Spleen (tissue), 11 donors: ENCODE data around the gene SLC25A41. TPM values are rescaled to one million over a fixed set of nuclear protein-coding genes. Genes with fewer than 3 reads are reported as not detected.

Source experiments
- DNase-seq: peaks from one replicate; pipeline ENCODE4 v3.0.0-alpha.2; 2020
- H3K27ac ChIP-seq, 8 donors: fragments of 200-600 bp; sonication (generic) in 7 of 8; 1 replicate in 4 of 8; 2 replicates in 4 of 8; pipeline versions ENCODE4 v1.5.0 to v1.8.0; 2016 to 2021; ENCODE audit warnings: inconsistent platforms in 4 of 8, mild to moderate bottlenecking in 4 of 8, moderate library complexity in 1 of 8
- H3K27me3 ChIP-seq, 7 donors: fragments of 200-600 bp; sonication (generic) in 6 of 7; replicated peaks in 1 of 7; 1 replicate in 4 of 7; 2 replicates in 3 of 7; pipeline versions ENCODE4 v1.5.0 to v1.8.0; 2016 to 2021; ENCODE audit warnings: inconsistent platforms in 3 of 7, mild to moderate bottlenecking in 1 of 7
- H3K36me3 ChIP-seq, 6 donors: fragments of 200-600 bp; sonication (generic) in 5 of 6; 1 replicate in 4 of 6; 2 replicates in 2 of 6; pipeline versions ENCODE4 v1.5.0 to v1.8.0; 2016 to 2021; ENCODE audit warnings: inconsistent platforms in 2 of 6
- H3K4me1 ChIP-seq, 6 donors: fragments of 200-600 bp; sonication (generic) in 5 of 6; 1 replicate in 3 of 6; 2 replicates in 3 of 6; pipeline versions ENCODE4 v1.5.0 to v1.8.0; 2016 to 2021; ENCODE audit warnings: inconsistent platforms in 3 of 6
- H3K4me3 ChIP-seq, 8 donors: fragments of 200-600 bp; sonication (generic) in 7 of 8; 1 replicate in 4 of 8; 2 replicates in 4 of 8; pipeline versions ENCODE4 v1.5.0 to v1.8.0; 2016 to 2021; ENCODE audit warnings: inconsistent platforms in 4 of 8, mild to moderate bottlenecking in 4 of 8, moderate library complexity in 2 of 8
- H3K9me3 ChIP-seq, 8 donors: fragments of 200-600 bp; sonication (generic) in 7 of 8; 1 replicate in 4 of 8; 2 replicates in 4 of 8; pipeline versions ENCODE4 v1.5.0 to v1.8.0; 2016 to 2021; ENCODE audit warnings: inconsistent platforms in 4 of 8
- POLR2A ChIP-seq, 3 donors: fragments of 450-650 bp; IDR thresholded peaks; one replicate each; pipeline ENCODE4 v1.5.1; 2017; ENCODE audit warnings: antibody characterized with exemption in 3 of 3, mild to moderate bottlenecking in 1 of 3
- POLR2AphosphoS5 ChIP-seq, 3 donors: sonication (generic); formaldehyde crosslinking; IDR thresholded peaks; one replicate each; pipeline ENCODE4 v1.5.1; 2017; ENCODE audit warnings: antibody characterized with exemption in 3 of 3
- WGBS, 5 donors: extraction: QIAGEN DNeasy Blood & Tissue Kit in 3 of 5; methylation state at CpG; one replicate each; pipeline versions ENCODE4 v1.1.5 to v1.1.7; 2013 to 2018; 5-methylcytosine and 5-hydroxymethylcytosine counted together
- intact Hi-C: fragments of 100-400 bp; cut with DNase I; formaldehyde crosslinking; loops from one replicate; pipeline ENCODE4 v1.15.0; 2023; ENCODE audit warnings: low total_unique reads
- polyA plus RNA-seq, 3 donors: library from polyadenylated mRNA; stranded (reverse); fragments of 200-250 nt; gene quantifications; one replicate each; pipeline ENCODE4 v1.2.1, GENCODE V29; 2013
- total RNA-seq, 7 donors: library from RNA; depleted of rRNA in 3 of 7; stranded (reverse); fragments of >200 nt in 3 of 7; fragmentation: NEBNext Ultra II Directional in 4 of 7; extraction: Animal tissue kit (Norgen Biotek cat#: 25700) in 4 of 7; gene quantifications; one replicate each; pipeline versions ENCODE4 v1.1.0 to v1.2.1, GENCODE V29; 2016 to 2021
- TF ChIP-seq, protein P1 (sequence below), 11 experiments: fragments of 200-600 bp in 7 of 11; fragments of 450-650 bp in 4 of 11; sonication (generic) in 4 of 11; IDR thresholded peaks in 8 of 11; conservative IDR thresholded peaks in 3 of 11; 1 replicate in 7 of 11; 2 replicates in 4 of 11; pipeline versions ENCODE4 v1.4.0 to v1.8.0; 2016 to 2021; ENCODE audit warnings: antibody characterized with exemption in 11 of 11, inconsistent platforms in 4 of 11, mild to moderate bottlenecking in 1 of 11
- donor health status: healthy with polysubstance abuse.
- donor health status: DM: no; HTN: no; CAD: no; lungs with moderate emphysema.
- donor health status: DM: no; HTN: no; CAD: no.
- donor health status: Bipolar disorder and iron deficiency.
- donor health status: healthy.
- donor health status: DM: no; HTN: no; CAD: no.
- donor health status: DM: yes; HTN: yes; CAD: no.

The SLC25A41 gene
- total and polyA plus RNA-seq, 10 donors: 0.18 to 0.77 (median 0.46) TPM; not detected in 6

DNA sequence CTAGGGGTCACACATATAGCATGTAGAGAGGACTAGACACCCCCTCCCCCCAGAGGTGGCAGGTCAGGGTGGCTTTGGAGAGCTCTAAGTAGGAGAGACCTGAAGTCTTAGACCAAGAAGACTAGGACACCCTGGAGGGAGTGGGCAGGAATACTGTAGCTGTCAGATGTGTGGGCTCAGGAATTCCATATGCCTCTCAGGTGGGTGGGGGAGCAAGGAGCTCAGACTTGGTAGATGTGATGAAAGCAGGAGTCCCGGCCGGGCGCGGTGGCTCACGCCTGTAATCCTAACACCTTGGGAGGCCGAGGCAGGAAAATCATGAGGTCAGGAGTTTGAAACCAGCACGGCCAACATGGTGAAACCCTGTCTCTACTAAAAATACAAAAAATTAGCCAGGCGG is 32.1 kb upstream of the SLC25A41 start:
- Histone ChIP-seq H3K27ac (no peak overlapping the region), H3K4me1 (peaks cover 0 to 30% (median 11%) of the 10 kb centered on the region in 6 donors), H3K9me3 (no peaks in the 10 kb centered on the region), H3K4me3 (no peak overlapping the region), H3K27me3 (peaks cover 0 to 28% (median 12%) of the 10 kb centered on the region in 7 donors), H3K36me3 (peaks cover 0 to 39% (median 10%) of the 10 kb centered on the region in 6 donors)
- intact Hi-C loops: no loop called here
- no peak for DNase-seq
- no peak for TF ChIP-seq POLR2A (IDR thresholded peaks at IDR 0.05)
- TF ChIP-seq, protein P1, sequence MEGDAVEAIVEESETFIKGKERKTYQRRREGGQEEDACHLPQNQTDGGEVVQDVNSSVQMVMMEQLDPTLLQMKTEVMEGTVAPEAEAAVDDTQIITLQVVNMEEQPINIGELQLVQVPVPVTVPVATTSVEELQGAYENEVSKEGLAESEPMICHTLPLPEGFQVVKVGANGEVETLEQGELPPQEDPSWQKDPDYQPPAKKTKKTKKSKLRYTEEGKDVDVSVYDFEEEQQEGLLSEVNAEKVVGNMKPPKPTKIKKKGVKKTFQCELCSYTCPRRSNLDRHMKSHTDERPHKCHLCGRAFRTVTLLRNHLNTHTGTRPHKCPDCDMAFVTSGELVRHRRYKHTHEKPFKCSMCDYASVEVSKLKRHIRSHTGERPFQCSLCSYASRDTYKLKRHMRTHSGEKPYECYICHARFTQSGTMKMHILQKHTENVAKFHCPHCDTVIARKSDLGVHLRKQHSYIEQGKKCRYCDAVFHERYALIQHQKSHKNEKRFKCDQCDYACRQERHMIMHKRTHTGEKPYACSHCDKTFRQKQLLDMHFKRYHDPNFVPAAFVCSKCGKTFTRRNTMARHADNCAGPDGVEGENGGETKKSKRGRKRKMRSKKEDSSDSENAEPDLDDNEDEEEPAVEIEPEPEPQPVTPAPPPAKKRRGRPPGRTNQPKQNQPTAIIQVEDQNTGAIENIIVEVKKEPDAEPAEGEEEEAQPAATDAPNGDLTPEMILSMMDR (IDR thresholded peaks at IDR 0.05 in 8 of 11, conservative IDR thresholded peaks at IDR 0.05 in 3 of 11): no peak
- no peak for TF ChIP-seq POLR2AphosphoS5 (IDR thresholded peaks at IDR 0.05)
- WGBS, 5 donors: 92 to 95% (median 93%) methylated on average over 8 of the region's 8 CpGs

DNA sequence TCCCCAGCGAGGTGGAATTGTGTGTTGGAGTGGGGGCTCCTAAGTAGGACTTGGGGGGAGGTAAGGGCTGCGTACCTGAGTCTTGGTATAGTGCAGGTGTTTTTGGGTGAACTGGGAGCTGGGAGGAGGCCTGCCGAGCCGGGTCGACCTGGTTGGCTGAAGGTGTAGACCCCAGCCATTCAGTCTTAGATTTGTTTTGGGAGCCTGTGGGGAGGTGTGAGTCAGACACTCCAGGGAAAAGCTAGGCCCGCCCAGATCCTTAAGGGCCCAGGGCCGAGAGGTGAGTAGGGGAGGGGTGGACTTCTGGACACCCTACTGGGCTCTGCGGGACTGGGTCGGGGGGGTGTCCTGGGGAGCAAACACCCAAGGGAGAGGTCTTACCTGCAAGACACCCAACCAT is 31.4 kb upstream of the SLC25A41 start:
- no peak for DNase-seq
- intact Hi-C loops: no loop called here
- H3K27ac ChIP-seq: no peak overlapping the region
- peaks cover 0 to 28% (median 12%) of the 10 kb centered on the region in 7 donors for H3K27me3 ChIP-seq
- H3K4me1 ChIP-seq: peaks cover 0 to 37% (median 15%) of the 10 kb centered on the region in 6 donors
- H3K4me3 ChIP-seq: no peak overlapping the region
- H3K36me3 ChIP-seq: peaks cover 0 to 32% (median 3%) of the 10 kb centered on the region in 6 donors
- TF ChIP-seq POLR2A (IDR thresholded peaks at IDR 0.05) (no peak), POLR2AphosphoS5 (IDR thresholded peaks at IDR 0.05) (no peak)
- TF ChIP-seq, protein P1 (IDR thresholded peaks at IDR 0.05 in 8 of 11, conservative IDR thresholded peaks at IDR 0.05 in 3 of 11): no peak
- 65 to 77% (median 69%) methylated on average over 9 of the region's 9 CpGs for WGBS, 5 donors
- H3K9me3 ChIP-seq: no peaks in the 10 kb centered on the region

DNA sequence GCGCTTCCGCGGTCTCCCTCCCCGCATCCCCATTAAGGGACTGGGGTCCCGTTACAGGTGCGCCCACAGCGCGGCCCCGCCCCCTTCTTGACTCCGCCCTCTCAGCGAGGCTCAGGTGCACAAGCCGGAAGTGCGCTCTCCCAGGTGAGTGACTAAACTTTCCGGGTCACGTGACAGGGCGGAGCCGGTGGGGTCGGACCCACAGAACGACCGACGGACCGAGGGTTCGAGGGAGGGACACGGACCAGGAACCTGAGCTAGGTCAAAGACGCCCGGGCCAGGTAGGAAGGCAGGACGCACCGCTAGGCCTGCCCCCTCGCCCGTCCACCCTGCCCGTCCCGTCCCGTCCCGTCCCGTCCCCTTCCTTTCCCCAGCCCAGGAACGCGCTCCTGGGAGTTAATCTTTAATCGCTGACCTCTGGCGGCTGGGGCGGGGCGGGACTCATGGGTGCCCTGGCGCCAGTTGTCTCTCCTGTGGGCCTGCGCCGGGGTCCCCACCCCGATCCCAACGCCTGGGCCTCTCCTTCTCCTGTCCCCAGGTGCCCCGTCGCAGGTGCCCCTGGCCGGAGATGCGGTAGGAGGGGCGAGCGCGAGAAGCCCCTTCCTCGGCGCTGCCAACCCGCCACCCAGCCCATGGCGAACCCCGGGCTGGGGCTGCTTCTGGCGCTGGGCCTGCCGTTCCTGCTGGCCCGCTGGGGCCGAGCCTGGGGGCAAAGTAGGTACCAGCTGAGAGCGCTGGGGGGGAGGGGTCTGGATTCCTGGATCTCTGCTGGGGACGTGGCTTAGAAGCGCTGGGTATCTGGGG is 30.7 kb upstream of the SLC25A41 start, which contains the start of gene CRB3:
TSS of gene CRB3 (plus strand) at position 202 of the 804 bp plus-strand sequence. CDS start at position 633, 431 bp downstream.
- peak; percentile 83 for DNase-seq
- intact Hi-C loops: no loop called here
- Histone ChIP-seq H3K4me3 (peak within 1 kb of the TSS in 7 of 8 donors; percentile 8 to 60 (median 18)), H3K9me3 (no peaks in the 10 kb centered on the region), H3K4me1 (peaks cover 0 to 44% (median 20%) of the 10 kb centered on the region in 6 donors), H3K27ac (peak within 1 kb of the TSS in 2 of 8 donors; percentile 21 to 42), H3K27me3 (peaks cover 0 to 35% (median 12%) of the 10 kb centered on the region in 7 donors), H3K36me3 (peaks cover 0 to 25% (median 2%) of the 10 kb centered on the region in 6 donors)
- WGBS, 5 donors: 10 to 26% (median 12%) methylated on average over 31 to 65 of the region's 65 CpGs
- TF ChIP-seq, protein P1 (IDR thresholded peaks at IDR 0.05 in 8 of 11, conservative IDR thresholded peaks at IDR 0.05 in 3 of 11): no peak
- TF ChIP-seq POLR2A (IDR thresholded peaks at IDR 0.05) (no peak), POLR2AphosphoS5 (IDR thresholded peaks at IDR 0.05) (no peak)
